Erythroblast (primary cell): Measurements from ENCODE around the gene CELA2B.

Source experiments
- GATA1 ChIP-seq: IDR thresholded peaks from 2 replicates; pipeline ENCODE4 v1.6.1; 2011; ENCODE audit warnings: low read depth, mild to moderate bottlenecking, control low read depth, low read length, moderate library complexity
- POLR2A ChIP-seq: IDR thresholded peaks from 2 replicates; pipeline ENCODE4 v1.6.1; 2011; ENCODE audit warnings: mild to moderate bottlenecking, low read length

DNA sequence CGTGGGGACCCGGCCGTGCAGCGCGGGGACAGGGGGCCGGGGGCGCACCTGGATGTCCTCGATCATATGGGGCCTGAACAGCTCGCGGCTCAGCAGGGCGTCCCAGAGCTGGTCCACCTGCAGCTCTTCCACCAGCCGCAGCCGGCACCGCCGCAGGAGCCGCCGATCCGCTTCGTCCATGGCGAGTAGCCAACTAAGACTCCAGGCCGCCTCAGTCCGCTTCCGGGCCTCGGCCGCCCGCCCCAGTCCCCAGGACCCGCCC lies 48.0 kb downstream of the CELA2B start, which contains the start of gene CASP9:
- TF ChIP-seq POLR2A (no peak), GATA1 (no peak)
